Kidney epithelial cell (primary cell): Measurements from ENCODE around the gene TRPM4. TPM values are rescaled to one million over a fixed set of nuclear protein-coding genes. Genes with fewer than 3 reads are reported as not detected.

Experiments used
- DNase-seq: peaks from one replicate; pipeline ENCODE4 v3.0.0-alpha.2; 2010; ENCODE audit warnings: low read depth
- H3K27me3 ChIP-seq: 2 replicates; pipeline ENCODE4 v1.6.0; 2011; ENCODE audit warnings: low read length; ENCODE audit not compliant: control insufficient read depth, insufficient read depth
- H3K36me3 ChIP-seq: 2 replicates; pipeline ENCODE4 v1.5.1; 2011; ENCODE audit warnings: low read length; ENCODE audit not compliant: control insufficient read depth, insufficient read depth
- H3K4me3 ChIP-seq: 2 replicates; pipeline ENCODE4 v1.5.1; 2011; ENCODE audit warnings: low read depth, mild to moderate bottlenecking, control low read depth, low read length
- total RNA-seq: library from RNA; depleted of rRNA; stranded (reverse); fragments of >200 nt; gene quantifications from 2 replicates; pipeline ENCODE4 v1.2.3, GENCODE V29; 2015
- TF ChIP-seq, protein P1 (sequence below): IDR thresholded peaks from 2 replicates; pipeline ENCODE4 v1.5.1; 2011; ENCODE audit warnings: mild to moderate bottlenecking, moderate library complexity, low read length, control low read depth, inconsistent platforms; ENCODE audit not compliant: insufficient read depth, poor library complexity, severe bottlenecking

Gene TRPM4
- total RNA-seq, 1 donor from 2014 or later: 13.5 TPM

- Histone ChIP-seq H3K4me3 (no peak overlapping the region), H3K36me3 (no peaks in the 10 kb centered on the region), H3K27me3 (peaks cover 25% of the 10 kb centered on the region)
- TF ChIP-seq, protein P1, sequence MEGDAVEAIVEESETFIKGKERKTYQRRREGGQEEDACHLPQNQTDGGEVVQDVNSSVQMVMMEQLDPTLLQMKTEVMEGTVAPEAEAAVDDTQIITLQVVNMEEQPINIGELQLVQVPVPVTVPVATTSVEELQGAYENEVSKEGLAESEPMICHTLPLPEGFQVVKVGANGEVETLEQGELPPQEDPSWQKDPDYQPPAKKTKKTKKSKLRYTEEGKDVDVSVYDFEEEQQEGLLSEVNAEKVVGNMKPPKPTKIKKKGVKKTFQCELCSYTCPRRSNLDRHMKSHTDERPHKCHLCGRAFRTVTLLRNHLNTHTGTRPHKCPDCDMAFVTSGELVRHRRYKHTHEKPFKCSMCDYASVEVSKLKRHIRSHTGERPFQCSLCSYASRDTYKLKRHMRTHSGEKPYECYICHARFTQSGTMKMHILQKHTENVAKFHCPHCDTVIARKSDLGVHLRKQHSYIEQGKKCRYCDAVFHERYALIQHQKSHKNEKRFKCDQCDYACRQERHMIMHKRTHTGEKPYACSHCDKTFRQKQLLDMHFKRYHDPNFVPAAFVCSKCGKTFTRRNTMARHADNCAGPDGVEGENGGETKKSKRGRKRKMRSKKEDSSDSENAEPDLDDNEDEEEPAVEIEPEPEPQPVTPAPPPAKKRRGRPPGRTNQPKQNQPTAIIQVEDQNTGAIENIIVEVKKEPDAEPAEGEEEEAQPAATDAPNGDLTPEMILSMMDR: no peak
- no peak for DNase-seq
These were observed 3.3 kb upstream of the TRPM4 start for GRCh38 chr19:49154279-49154678.

DNA sequence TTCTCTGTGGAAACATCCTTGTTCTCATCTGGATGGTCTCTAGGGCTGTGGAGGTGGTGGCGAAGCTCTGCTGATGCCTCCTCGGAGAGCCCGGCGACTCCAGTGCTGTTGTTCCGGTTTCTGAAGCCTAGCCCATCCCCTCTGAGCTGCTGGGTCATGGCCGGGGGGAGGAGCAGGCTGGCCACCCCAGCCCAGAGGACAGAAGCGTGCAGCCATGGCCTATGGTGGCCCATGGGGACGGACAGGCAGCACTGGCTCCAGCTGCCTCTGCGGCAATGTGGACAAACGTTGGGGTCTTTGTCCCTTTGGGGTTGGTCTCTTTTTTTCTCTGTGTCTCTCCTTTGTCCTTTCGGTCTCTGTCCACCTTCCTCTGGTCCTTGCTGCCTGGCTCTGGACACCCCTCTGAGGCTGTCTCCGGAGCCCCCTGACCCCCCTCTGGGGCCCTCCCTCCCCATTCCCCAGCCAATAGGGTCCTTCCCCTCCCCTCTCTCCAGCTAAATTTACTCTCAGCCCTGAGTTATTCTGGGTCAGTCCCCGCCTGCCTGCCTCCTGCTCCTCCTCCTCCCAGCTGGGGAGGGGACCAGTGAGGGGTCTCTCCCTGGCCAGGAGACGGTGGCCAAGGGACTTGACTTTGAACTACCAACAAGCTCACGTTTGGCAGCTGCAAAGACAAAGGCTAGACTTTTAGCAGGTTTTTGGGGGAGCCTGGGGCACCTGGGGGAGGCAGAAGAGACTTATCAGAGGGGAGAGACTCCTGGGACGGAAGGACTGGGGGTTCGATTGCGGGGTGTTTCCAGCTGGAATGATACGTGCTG, 2.4 kb upstream of the TRPM4 start, which contains the start of gene HRC:
HRC (minus strand) TSS at position 392 of the 815 bp plus-strand sequence; CDS start at position 233, 159 bp downstream.
- no peak for DNase-seq

GRCh38 chr19:49155820-49156346, 1.7 kb upstream of the TRPM4 start:
- Histone ChIP-seq H3K4me3 (no peak overlapping the region), H3K36me3 (no peaks in the 10 kb centered on the region), H3K27me3 (peaks cover 21% of the 10 kb centered on the region)
- TF ChIP-seq, protein P1: no peak
- no peak for DNase-seq

More for the DNA sequence above, 2.4 kb upstream of the TRPM4 start, which contains the start of gene HRC:
- TF ChIP-seq, protein P1: no peak
- no peak within 1 kb of the TSS for H3K4me3 ChIP-seq
- no peaks in the 10 kb centered on the region for H3K36me3 ChIP-seq
- H3K27me3 ChIP-seq: peaks cover 25% of the 10 kb centered on the region

- TF ChIP-seq, protein P1: no peak
- no peak for DNase-seq
- peaks cover 9% of the 10 kb centered on the region for H3K27me3 ChIP-seq
These were observed 3.0 kb downstream of the TRPM4 start for GRCh38 chr19:49160450-49161189.

DNA sequence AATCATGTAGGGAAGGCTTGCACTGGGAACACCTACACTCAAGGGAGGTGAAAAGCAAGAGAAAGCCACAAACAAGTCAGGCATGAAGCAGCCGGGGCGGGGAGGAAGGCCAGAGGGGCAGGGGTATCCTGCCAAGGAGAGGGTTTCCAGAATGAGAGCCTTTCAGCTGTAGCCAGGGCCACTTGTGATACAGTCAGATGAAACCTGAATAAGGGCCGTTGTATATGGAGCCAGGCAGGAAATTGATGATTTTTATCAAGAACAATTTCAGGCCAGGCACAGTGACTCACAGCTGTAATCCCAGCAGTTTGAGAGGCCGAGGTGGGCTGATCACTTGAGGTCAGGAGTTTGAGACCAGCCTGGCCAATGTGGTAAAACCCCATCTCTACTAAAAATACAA, 4.4 kb downstream of the TRPM4 start:
- H3K4me3 ChIP-seq: no peak overlapping the region
- TF ChIP-seq, protein P1: no peak
- peaks cover 11% of the 10 kb centered on the region for H3K27me3 ChIP-seq
- no peak for DNase-seq
- H3K36me3 ChIP-seq: no peaks in the 10 kb centered on the region

More at GRCh38 chr19:49160450-49161189, 3.0 kb downstream of the TRPM4 start:
- no peaks in the 10 kb centered on the region for H3K36me3 ChIP-seq
- H3K4me3 ChIP-seq: no peak overlapping the region
